Suprapubic skin (tissue), 4 donors: ENCODE data around the gene PACSIN2. TPM values are rescaled to one million over a fixed set of nuclear protein-coding genes. Genes with fewer than 3 reads are reported as not detected.
A peak's percentile ranks its signal among the peaks of the same experiment; 100 is the strongest.

Experiments
- DNase-seq, 2 donors: peaks; one replicate each; pipeline ENCODE4 v3.0.0-alpha.2; 2019; ENCODE audit warnings: low spot score in 2 of 2
- H3K27ac ChIP-seq: fragments of 200-600 bp; sonication (generic); one replicate; pipeline ENCODE4 v1.5.1; 2019
- H3K27me3 ChIP-seq: fragments of 200-600 bp; sonication (generic); one replicate; pipeline ENCODE4 v1.5.1; 2019
- H3K36me3 ChIP-seq: fragments of 200-600 bp; sonication (generic); one replicate; pipeline ENCODE4 v1.5.1; 2019
- H3K4me1 ChIP-seq: fragments of 200-600 bp; sonication (generic); one replicate; pipeline ENCODE4 v1.5.1; 2019
- H3K4me3 ChIP-seq: fragments of 200-600 bp; sonication (generic); one replicate; pipeline ENCODE4 v1.5.1; 2019; ENCODE audit warnings: mild to moderate bottlenecking
- H3K9me3 ChIP-seq: fragments of 200-600 bp; sonication (generic); one replicate; pipeline ENCODE4 v1.5.1; 2019
- EP300 ChIP-seq: sonication (generic); formaldehyde crosslinking; IDR thresholded peaks from one replicate; pipeline ENCODE4 v1.6.1; 2017; ENCODE audit warnings: antibody characterized with exemption
- POLR2A ChIP-seq, 2 donors: fragments of 450-650 bp; IDR thresholded peaks; one replicate each; pipeline ENCODE4 v1.6.1; 2017; ENCODE audit warnings: antibody characterized with exemption in 2 of 2, mild to moderate bottlenecking in 2 of 2, moderate library complexity in 2 of 2
- POLR2AphosphoS5 ChIP-seq, 3 donors: sonication (generic); formaldehyde crosslinking; IDR thresholded peaks; one replicate each; pipeline ENCODE4 v1.6.1; 2017; ENCODE audit warnings: antibody characterized with exemption in 3 of 3
- WGBS: methylation state at CpG from one replicate; pipeline ENCODE4 v1.1.5; 2018; 5-methylcytosine and 5-hydroxymethylcytosine counted together
- total RNA-seq, 4 donors: library from RNA; depleted of rRNA; stranded (reverse); fragments of >200 nt; gene quantifications; one replicate each; pipeline ENCODE4 v1.1.0, GENCODE V29; 2016
- TF ChIP-seq, protein P1 (sequence below), 2 donors: fragments of 200-600 bp in 1 of 2; fragments of 450-650 bp in 1 of 2; sonication (generic) in 1 of 2; IDR thresholded peaks; one replicate each; pipeline ENCODE4 v1.5.1; 2016 to 2019; ENCODE audit warnings: antibody characterized with exemption in 2 of 2, mild to moderate bottlenecking in 1 of 2, moderate library complexity in 1 of 2

Gene PACSIN2
- total RNA-seq, 4 donors from 2014 or later, result 38.9 to 74.8 (median 55.3) TPM

DNA sequence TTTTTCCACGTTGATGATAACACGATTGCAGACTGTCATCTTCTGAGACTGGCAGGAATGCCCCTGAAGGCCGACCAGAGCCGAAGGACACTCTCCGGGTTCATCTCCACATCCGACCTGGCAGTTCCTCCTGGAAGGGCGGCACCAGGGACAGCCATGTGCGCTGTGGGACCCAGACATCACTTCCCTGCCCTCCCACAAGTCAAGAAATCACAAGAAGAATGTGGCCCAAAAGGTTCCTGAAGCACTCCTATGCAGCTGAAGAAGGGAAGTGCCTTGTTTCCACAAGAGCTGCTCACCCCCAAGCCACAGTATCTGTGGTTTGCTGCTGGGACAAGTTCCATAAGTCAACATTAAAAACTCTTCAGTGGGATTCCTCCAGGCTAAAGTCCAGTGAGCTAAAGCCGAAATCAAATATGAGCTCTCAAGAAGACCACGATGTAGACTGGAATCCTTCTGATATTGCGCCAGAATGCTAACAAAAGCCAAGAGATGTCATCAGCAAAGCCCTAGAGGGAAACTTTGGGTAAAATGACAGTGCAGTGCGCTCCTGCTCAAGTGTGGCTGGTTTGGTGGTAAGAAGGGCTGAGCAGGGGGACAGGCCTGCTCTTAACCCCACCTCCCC is 21.2 kb downstream of the PACSIN2 start:
- Histone ChIP-seq H3K4me1 (peaks cover 77% of the 10 kb centered on the region), H3K27me3 (no peaks in the 10 kb centered on the region), H3K27ac (peak overlapping the region; percentile 83), H3K36me3 (no peaks in the 10 kb centered on the region), H3K4me3 (no peak overlapping the region), H3K9me3 (no peaks in the 10 kb centered on the region)
- TF ChIP-seq POLR2AphosphoS5 (IDR thresholded peaks at IDR 0.05) (no peak), POLR2A (IDR thresholded peaks at IDR 0.05) (no peak), EP300 (no peak)
- TF ChIP-seq, protein P1, sequence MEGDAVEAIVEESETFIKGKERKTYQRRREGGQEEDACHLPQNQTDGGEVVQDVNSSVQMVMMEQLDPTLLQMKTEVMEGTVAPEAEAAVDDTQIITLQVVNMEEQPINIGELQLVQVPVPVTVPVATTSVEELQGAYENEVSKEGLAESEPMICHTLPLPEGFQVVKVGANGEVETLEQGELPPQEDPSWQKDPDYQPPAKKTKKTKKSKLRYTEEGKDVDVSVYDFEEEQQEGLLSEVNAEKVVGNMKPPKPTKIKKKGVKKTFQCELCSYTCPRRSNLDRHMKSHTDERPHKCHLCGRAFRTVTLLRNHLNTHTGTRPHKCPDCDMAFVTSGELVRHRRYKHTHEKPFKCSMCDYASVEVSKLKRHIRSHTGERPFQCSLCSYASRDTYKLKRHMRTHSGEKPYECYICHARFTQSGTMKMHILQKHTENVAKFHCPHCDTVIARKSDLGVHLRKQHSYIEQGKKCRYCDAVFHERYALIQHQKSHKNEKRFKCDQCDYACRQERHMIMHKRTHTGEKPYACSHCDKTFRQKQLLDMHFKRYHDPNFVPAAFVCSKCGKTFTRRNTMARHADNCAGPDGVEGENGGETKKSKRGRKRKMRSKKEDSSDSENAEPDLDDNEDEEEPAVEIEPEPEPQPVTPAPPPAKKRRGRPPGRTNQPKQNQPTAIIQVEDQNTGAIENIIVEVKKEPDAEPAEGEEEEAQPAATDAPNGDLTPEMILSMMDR (IDR thresholded peaks at IDR 0.05), result no peak
- 73% methylated on average over 12 of the region's 12 CpGs for WGBS
- no peak for DNase-seq

DNA sequence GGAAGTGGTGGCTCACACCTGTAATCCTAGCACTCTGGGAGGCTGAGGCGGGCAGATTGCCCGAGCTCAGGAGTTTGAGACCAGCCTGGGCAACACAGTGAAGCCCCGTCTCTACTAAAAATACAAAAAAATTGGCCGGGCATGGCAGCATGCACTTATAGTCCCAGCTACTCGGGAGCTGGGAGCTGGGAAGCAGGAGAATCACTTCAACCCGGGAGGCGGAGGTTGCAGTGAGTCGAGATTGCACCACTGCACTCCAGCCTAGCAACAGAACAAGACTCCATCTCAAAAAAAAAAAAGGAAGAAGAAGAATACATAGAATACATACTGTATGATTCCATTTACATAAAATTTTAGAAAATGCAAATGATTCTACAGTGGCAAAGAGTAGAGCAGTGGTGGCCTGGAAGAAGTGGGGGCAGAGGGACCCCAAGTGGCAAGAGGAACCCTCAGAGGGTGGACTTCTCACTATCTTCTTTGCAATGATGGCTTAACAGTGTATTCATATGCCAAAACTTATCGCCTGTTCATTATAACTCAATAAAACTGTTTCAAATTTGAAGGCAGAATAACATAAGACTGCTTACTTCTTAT is 22.0 kb downstream of the PACSIN2 start:
- TF ChIP-seq, protein P1 (IDR thresholded peaks at IDR 0.05), result no peak
- TF ChIP-seq POLR2A (IDR thresholded peaks at IDR 0.05), result no peak
- TF ChIP-seq POLR2AphosphoS5 (IDR thresholded peaks at IDR 0.05), result no peak
- TF ChIP-seq EP300, result no peak
- Histone ChIP-seq H3K4me3 (no peak overlapping the region), H3K4me1 (peaks cover 75% of the 10 kb centered on the region), H3K9me3 (no peaks in the 10 kb centered on the region), H3K36me3 (no peaks in the 10 kb centered on the region), H3K27me3 (no peaks in the 10 kb centered on the region), H3K27ac (no peak overlapping the region)
- 71% methylated on average over 9 of the region's 9 CpGs for whole genome bisulfite sequencing
- DNase-seq, result peak in 1 of 2 donors; percentile 30

DNA sequence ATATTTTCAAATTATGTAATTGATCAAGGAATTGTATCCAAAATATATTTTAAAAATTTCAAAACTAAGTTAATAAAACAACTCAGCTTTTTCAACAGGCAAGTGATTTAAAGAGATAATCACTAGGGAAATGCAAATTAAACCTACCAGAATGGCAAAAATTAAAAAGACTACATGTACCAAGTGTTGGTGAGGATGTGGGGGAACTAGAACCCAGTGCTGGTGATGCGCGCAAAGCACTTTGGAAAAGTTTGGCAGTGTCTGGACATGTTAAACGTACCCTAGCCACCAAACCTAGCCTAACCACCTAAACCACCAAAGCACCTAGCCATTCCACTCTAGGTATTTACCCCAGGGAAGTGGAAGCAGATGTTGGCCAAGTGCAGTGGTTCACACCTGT is 22.9 kb downstream of the PACSIN2 start:
- WGBS, result 86% methylated on average over 3 of the region's 3 CpGs
- no peaks in the 10 kb centered on the region for H3K9me3 ChIP-seq
- no peak overlapping the region for H3K4me3 ChIP-seq
- no peaks in the 10 kb centered on the region for H3K36me3 ChIP-seq
- no peaks in the 10 kb centered on the region for H3K27me3 ChIP-seq
- DNase-seq, result no peak
- no peak overlapping the region for H3K27ac ChIP-seq
- peaks cover 66% of the 10 kb centered on the region for H3K4me1 ChIP-seq
- no peak for TF ChIP-seq EP300
- no peak for TF ChIP-seq POLR2A (IDR thresholded peaks at IDR 0.05)
- TF ChIP-seq, protein P1 (IDR thresholded peaks at IDR 0.05), result no peak
- TF ChIP-seq POLR2AphosphoS5 (IDR thresholded peaks at IDR 0.05), result no peak

DNA sequence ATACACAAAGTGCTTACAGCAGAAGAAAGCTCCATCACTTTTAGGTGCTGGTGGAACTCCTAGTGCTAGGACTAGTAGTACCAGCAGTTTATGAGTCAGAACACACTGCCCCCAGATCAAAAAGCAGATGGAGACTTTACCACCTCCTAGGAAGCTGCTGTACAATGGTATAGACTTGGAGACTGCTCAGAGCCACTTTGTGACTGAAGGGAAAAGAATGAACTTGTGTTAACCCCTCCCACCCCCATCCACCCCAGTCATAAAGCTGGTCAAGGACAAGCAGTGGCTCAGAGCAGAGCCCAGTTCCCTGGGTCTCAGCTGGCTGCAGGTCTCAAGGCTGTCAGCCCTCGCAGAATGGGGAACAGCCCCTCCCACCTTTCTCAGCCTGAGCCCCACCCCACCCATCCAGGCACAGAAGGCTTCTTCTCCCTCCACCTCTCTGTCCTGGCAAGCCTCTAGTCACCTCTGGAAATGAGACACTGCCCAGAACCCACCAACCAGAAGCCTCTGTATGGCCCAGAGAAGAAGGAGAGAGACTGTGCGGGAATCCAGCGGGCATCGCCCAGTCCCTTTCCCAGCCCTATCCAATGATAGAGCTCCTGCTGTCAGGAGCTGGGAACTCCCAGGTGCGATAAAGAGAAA is 23.8 kb downstream of the PACSIN2 start:
- H3K27me3 ChIP-seq, result no peaks in the 10 kb centered on the region
- TF ChIP-seq EP300, result no peak
- TF ChIP-seq POLR2AphosphoS5 (IDR thresholded peaks at IDR 0.05), result no peak
- TF ChIP-seq POLR2A (IDR thresholded peaks at IDR 0.05), result no peak
- TF ChIP-seq, protein P1 (IDR thresholded peaks at IDR 0.05), result no peak
- WGBS, result 70% methylated on average over 5 of the region's 5 CpGs
- no peak overlapping the region for H3K4me3 ChIP-seq
- peaks cover 57% of the 10 kb centered on the region for H3K4me1 ChIP-seq
- DNase-seq, result peak in 1 of 2 donors; percentile 51
- no peaks in the 10 kb centered on the region for H3K36me3 ChIP-seq
- H3K9me3 ChIP-seq, result no peaks in the 10 kb centered on the region
- H3K27ac ChIP-seq, result peak overlapping the region; percentile 55

- TF ChIP-seq POLR2A (IDR thresholded peaks at IDR 0.05), result no peak
- TF ChIP-seq, protein P1 (IDR thresholded peaks at IDR 0.05), result peak; percentile 7 to 37
- Histone ChIP-seq H3K9me3 (no peaks in the 10 kb centered on the region), H3K27ac (no peak overlapping the region), H3K4me1 (peaks cover 48% of the 10 kb centered on the region), H3K36me3 (no peaks in the 10 kb centered on the region), H3K27me3 (no peaks in the 10 kb centered on the region), H3K4me3 (no peak overlapping the region)
- 57% methylated on average over 8 of the region's 9 CpGs for WGBS
- DNase-seq, result peak in 1 of 2 donors; percentile 68
Observed at GRCh38 chr22:42990131-42990838, 24.7 kb downstream of the PACSIN2 start.
